GM21723 (cell line): Measurements from ENCODE around the gene ATP5F1B.
"Not testable (repeated sequence)": the region's sequence is repeated elsewhere in the genome, so short reads cannot be mapped to it uniquely, and the experiment has no call there.

Experiments used
- ATAC-seq: cut with Tn5 transposase; IDR thresholded peaks from one replicate; pipeline ENCODE4 v1.9.1; 2021; ENCODE audit warnings: mild to moderate bottlenecking, moderate library complexity; ENCODE audit not compliant: unreplicated experiment

The ATP5F1B gene

GRCh38 chr12:56648023-56648422 is 2.2 kb upstream of the ATP5F1B start:
- not testable (repeated sequence) for ATAC-seq

GRCh38 chr12:56645201-56645716 is 525 bp downstream of the ATP5F1B start:
- no peak for ATAC-seq

- no peak for ATAC-seq
Measured at GRCh38 chr12:56644654-56645053, 1.1 kb downstream of the ATP5F1B start.

- ATAC-seq = no peak
Measured at GRCh38 chr12:56641219-56641618, 4.6 kb downstream of the ATP5F1B start.

- no peak for ATAC-seq
Measured at GRCh38 chr12:56637621-56638020, 8.2 kb downstream of the ATP5F1B start.

GRCh38 chr12:56636675-56637540 is 8.9 kb downstream of the ATP5F1B start:
- ATAC-seq = peak; percentile 60

- peak; percentile 46 for ATAC-seq
Measured at GRCh38 chr12:56635806-56636674, 9.7 kb downstream of the ATP5F1B start.

GRCh38 chr12:56634837-56635791 is 10.7 kb downstream of the ATP5F1B start:
- ATAC-seq = peak; percentile 23

- no peak for ATAC-seq
Measured at GRCh38 chr12:56634242-56634836, 11.4 kb downstream of the ATP5F1B start.

GRCh38 chr12:56633468-56634241 is 12.1 kb downstream of the ATP5F1B start:
- no peak for ATAC-seq

GRCh38 chr12:56632701-56633467 is 12.9 kb downstream of the ATP5F1B start:
- no peak for ATAC-seq

- ATAC-seq = peak; percentile 18
Measured at GRCh38 chr12:56631790-56632700, 13.7 kb downstream of the ATP5F1B start.

GRCh38 chr12:56630180-56630632 is 15.6 kb downstream of the ATP5F1B start, which contains the start of gene BAZ2A:
TSS of gene BAZ2A (minus strand) at chr12:56630326. CDS start at chr12:56617530, 12,796 bp downstream.
- peak; percentile 60 for ATAC-seq

- ATAC-seq = peak; percentile 10
Measured at GRCh38 chr12:56629459-56630179, 16.2 kb downstream of the ATP5F1B start.

GRCh38 chr12:56628671-56629458 is 16.9 kb downstream of the ATP5F1B start:
- no peak for ATAC-seq

- ATAC-seq = no peak
Measured at GRCh38 chr12:56626701-56627100, 19.1 kb downstream of the ATP5F1B start.
